Esophagus muscularis mucosa (tissue), 3 donors: ENCODE measurements around the gene COL11A1.

ENCODE experiments used
- CTCF ChIP-seq, 3 experiments: fragments of 200-600 bp in 2 of 3; fragments of 450-650 bp in 1 of 3; sonication (generic) in 2 of 3; IDR thresholded peaks; one replicate each; pipeline ENCODE4 v1.5.1; 2017 to 2019; ENCODE audit warnings: antibody characterized with exemption in 3 of 3, mild to moderate bottlenecking in 2 of 3, moderate library complexity in 1 of 3
- POLR2A ChIP-seq: fragments of 450-650 bp; IDR thresholded peaks from one replicate; pipeline ENCODE4 v1.6.1; 2017; ENCODE audit warnings: antibody characterized with exemption, moderate library complexity, mild to moderate bottlenecking, low read depth
- POLR2AphosphoS5 ChIP-seq, 2 donors: sonication (generic); formaldehyde crosslinking; IDR thresholded peaks; one replicate each; pipeline ENCODE4 v1.6.1; 2017; ENCODE audit warnings: antibody characterized with exemption in 2 of 2

DNA sequence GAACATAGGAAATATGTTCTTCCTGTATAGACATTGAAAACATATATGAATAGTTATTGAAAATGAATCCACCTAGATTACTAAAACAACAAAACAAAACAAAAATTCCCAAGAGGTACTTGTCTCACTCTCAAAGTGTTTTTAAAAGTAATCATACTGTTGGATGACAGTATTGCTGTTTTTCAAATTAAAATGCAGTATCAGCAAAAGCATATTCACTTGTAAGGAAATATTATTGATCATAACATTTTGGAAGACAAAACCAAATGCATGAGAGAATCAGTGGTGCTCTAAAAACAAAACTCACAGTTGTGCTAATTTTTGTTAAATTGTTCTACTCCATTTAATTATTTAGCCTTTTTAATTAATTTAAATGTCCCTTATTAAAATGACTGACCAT is 131.0 kb downstream of the COL11A1 start:
- TF ChIP-seq CTCF (IDR thresholded peaks at IDR 0.05) (no peak), POLR2AphosphoS5 (IDR thresholded peaks at IDR 0.05) (no peak), POLR2A (no peak)
